HG03469 (cell line): ENCODE measurements around the gene BSN.
"Not testable (repeated sequence)": the region's sequence is repeated elsewhere in the genome, so short reads cannot be mapped to it uniquely, and the experiment has no call there.

Experiments
- ATAC-seq: cut with Tn5 transposase; IDR thresholded peaks from one replicate; pipeline ENCODE4 v1.9.1; 2021; ENCODE audit warnings: mild to moderate bottlenecking, moderate library complexity, moderate number of reproducible peaks; ENCODE audit not compliant: unreplicated experiment

BSN gene

GRCh38 chr3:49689908-49690624 is 135.8 kb downstream of the BSN start:
- ATAC-seq: not testable (repeated sequence)

DNA sequence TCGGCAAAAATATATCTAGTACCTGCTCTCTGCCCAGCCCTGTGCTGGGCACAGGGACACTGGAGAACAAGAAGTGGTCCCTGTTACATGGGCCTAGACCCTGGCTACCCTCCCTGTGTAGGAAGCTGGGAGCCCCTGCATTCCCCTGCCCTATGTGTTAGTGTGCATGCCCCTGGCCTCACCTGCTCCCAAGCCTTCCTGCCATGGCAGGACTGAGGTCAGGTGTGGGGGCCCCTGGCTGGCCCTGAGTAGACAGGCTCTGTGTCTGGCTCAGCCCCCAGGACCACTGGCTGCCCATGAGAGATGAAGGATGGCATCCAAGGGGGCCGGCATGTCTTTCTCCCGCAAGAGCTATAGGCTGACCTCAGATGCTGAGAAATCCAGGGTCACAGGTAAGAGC is 136.6 kb downstream of the BSN start:
- ATAC-seq: not testable (repeated sequence)

GRCh38 chr3:49691481-49691880 is 137.2 kb downstream of the BSN start:
- not testable (repeated sequence) for ATAC-seq

- ATAC-seq: not testable (repeated sequence)
Measured at GRCh38 chr3:49694409-49695070, 140.3 kb downstream of the BSN start.

DNA sequence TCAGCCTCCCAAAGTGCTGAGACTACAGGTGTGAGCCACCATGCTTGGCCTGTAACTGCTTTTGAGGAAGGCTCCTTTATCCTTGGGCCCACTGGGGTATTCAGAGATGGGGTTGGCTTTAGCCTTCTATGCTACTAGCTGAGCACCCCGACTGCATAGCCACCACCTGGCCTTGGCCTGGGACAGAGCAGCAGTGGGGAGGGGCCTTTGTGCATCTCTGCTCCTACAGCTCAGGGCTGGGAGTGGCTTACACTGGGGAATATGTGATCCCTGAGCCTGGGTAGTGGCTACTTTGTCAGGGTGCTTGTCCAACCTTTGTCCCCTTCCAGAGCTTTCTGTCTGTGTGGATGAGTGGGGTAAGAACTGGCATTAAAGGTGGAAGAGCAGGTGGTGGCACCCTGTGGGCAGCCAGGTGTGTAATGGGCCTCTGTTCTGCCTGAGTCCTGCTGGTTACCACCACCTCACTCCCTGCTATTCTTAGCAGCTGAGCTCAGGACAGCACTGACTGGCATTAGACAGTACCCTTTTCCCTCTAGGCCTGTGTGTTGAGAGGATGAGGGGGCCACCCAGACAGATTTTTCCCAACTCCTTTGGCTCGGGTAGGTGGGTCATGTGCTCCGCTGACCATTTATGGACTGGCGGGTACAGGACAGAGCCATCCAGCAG is 141.2 kb downstream of the BSN start:
- not testable (repeated sequence) for ATAC-seq

GRCh38 chr3:49699281-49699979 is 145.2 kb downstream of the BSN start:
- no peak for ATAC-seq

DNA sequence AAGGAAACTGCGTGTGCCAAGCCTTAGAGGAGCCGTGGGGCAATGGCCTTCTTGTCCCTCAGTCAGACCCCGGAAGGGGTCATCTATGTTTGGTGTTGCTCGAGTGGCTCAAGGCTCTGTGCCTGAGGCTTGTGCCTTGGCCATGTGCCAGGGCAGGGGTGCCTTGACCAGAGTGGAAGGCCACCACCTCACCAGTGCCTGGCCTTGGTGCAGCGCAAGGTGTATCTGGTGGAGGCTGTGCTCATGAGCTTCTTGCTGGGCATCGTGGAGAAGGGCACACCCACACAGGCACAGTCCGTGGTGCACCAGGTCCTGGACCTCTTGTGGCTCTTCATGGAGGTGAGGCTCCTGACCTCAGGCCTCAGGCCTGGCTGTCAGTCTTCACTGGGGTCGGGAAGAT is 145.7 kb downstream of the BSN start:
- ATAC-seq: no peak

- no peak for ATAC-seq
Measured at GRCh38 chr3:49700453-49701128, 146.3 kb downstream of the BSN start.

- ATAC-seq: no peak
Measured at GRCh38 chr3:49701388-49702077, 147.3 kb downstream of the BSN start.

- ATAC-seq: no peak
Measured at GRCh38 chr3:49702672-49703071, 148.4 kb downstream of the BSN start.

DNA sequence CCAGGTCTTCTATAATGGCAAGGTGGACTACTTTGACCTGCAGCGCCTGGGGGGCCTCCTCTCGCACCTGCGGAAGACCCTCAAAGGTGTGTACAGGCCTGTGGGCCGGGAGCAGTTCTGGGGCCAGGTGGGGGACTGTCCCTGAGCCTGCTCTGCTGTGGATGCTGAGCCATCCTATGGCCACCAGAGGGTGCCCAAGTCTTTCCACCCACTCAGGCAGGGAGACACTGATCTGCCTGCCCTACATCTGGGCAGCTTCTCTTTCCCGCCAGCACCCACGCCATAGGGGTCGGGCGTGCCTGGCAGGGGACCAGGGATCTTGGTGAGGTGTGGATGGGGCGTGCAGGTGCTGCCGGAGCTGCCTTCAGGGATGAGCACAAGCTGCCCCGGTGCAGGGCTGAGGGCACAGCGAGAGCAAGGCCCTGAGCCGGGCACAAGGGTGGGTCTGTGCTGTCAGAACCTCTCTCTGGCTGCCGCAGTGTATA is 149.2 kb downstream of the BSN start:
- ATAC-seq: no peak

DNA sequence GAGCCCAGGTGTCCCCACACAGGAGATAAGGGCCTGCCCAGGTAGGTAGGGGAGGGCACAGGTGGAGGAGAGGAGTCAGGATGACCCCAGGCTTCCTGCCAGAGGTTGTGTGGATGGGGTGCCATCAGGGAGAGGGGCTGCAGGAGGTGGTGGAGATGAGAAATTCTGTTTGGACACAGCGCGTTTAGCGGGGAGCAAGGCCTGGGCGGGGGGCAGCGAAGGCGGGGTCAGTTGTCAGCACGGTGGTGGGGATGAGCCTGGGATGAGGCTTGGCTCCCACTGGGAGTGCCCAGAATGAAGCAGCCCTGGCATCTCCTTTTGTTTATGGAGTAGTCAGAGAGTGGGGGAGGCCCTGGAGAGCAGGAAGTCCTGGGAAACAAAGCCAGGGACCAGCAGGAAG is 149.7 kb downstream of the BSN start:
- ATAC-seq: no peak

GRCh38 chr3:49704629-49705028 is 150.4 kb downstream of the BSN start:
- ATAC-seq: no peak

DNA sequence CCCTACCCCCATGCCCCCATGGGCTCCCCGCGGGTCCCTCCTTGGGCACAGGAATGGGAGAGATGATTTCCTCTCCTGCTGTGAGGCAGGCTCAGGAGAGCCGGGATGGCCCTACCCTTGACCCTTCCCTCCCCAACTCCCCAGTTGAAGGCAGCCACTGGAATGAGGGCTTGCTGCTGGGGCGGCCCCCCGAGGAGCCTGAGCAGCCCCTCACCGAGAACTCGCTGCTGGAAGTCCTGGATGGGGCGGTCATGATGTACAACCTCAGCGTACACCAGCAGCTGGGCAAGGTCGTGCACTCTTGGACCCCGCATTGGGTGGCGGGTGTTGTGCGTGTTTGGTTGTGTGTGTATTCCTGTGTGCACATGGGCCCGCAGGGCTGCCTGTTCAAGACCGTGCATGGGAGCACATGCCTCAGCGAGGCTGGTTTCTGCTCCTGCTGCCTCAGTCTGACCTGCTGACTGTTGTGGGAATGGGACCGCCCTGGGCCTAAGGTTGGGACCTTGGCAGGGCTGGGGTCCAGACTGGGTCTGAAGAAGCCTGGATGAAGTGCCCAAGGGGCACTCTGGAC is 151.2 kb downstream of the BSN start:
- ATAC-seq: no peak

DNA sequence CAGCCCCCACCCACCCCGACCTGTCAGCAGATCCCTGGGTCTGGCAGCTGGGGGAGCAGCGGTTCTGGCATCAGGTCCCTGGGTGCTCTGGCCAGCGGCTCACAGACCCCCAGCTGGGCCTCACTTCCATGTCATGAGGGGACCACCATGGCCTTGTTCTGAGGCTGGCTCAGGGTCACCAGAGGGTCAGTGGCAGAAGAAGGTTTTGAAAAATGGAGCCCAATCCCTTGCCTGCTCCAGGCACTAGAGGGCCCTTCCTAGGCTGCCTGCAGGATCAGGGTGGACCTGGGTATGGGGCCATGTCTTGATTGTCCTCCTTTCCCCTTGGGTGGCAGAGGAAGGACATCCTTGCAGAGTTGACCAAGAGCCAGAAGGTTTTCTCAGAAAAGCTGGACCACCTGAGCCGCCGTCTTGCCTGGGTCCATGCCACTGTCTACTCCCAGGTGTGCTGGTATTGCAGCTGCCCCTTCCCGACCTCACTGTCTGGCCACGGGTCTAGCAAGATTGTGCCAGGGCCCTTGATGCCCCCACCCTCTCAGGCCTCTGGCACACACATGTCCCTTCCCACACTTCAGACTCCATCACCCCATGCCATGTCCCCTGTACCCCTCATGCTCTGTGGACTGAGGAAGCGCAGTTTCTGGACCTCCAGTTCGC is 152.3 kb downstream of the BSN start:
- ATAC-seq: no peak

- ATAC-seq: no peak
Measured at GRCh38 chr3:49707113-49707480, 152.8 kb downstream of the BSN start.

DNA sequence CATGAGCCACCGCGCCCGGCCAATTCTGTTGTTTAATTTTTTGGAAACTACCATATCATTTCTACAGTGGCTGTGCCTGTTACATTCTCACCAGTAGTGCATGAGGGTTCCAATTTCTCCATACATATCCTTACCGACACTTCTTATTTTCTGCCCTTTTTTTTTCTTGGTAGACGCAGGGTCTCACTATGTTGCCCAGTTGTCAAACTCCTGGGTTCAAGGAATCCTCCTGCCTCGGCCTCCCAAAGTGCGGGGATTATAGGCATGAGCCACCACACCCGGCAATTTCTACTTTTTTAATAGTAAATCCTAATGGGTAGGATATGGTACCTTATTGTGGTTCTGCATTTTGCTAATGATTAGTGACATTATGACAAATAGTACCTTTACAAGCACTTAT is 155.6 kb downstream of the BSN start:
- ATAC-seq: no peak

DNA sequence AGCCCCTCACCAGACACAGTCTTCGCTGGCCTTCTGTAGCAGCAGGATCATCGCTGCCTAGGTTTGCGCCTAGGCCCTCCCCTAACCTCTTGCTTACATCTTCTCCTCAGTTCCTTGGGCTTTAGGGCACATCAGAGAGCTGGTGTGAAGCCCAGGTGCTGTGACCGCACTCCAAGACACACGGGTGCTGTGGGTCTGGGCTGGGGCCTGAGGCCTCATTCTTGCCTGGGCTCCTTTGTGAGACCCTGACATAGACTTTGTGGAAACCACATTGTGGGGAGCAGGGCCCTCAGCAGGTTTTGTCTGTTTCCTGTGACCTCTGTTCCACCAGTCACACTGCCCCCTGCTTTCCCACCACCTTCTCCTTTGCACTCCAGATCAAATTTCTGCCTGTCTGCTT is 157.2 kb downstream of the BSN start:
- ATAC-seq: no peak

DNA sequence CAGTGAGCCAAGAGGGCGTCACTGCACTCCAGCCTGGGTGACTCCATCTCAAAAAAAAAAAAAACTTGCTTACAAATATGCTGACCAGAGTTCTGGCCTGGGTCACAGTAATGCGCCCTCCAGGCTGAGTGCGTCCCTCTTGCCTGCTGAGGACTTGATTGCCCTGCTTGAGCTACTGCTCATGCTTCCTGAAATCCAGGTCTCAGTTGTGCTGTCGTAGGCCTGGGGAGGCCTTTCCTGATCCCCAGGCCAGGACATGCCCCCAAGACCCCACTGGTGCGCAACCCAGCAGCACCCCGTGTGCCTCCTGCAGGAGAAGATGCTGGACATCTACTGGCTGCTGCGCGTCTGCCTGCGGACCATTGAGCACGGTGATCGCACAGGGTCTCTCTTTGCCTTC is 157.9 kb downstream of the BSN start:
- no peak for ATAC-seq
